PC-9 (cell line): Measurements from ENCODE around the gene GAGE1.

Experiments
- EZH2 ChIP-seq: fragments of 200-600 bp; sonication (generic); IDR thresholded peaks from 2 replicates; pipeline ENCODE4 v1.8.0; 2017; ENCODE audit warnings: antibody characterized with exemption, low read depth
- TF ChIP-seq, protein P1 (sequence below): fragments of 200-600 bp; sonication (generic); conservative IDR thresholded peaks from 2 replicates; pipeline ENCODE4 v1.6.1; 2017; ENCODE audit warnings: mixed run types, antibody characterized with exemption, mild to moderate bottlenecking, moderate library complexity

GRCh38 chrX:49627086-49627777 lies 28.4 kb downstream of the GAGE1 start:
- TF ChIP-seq, protein P1, sequence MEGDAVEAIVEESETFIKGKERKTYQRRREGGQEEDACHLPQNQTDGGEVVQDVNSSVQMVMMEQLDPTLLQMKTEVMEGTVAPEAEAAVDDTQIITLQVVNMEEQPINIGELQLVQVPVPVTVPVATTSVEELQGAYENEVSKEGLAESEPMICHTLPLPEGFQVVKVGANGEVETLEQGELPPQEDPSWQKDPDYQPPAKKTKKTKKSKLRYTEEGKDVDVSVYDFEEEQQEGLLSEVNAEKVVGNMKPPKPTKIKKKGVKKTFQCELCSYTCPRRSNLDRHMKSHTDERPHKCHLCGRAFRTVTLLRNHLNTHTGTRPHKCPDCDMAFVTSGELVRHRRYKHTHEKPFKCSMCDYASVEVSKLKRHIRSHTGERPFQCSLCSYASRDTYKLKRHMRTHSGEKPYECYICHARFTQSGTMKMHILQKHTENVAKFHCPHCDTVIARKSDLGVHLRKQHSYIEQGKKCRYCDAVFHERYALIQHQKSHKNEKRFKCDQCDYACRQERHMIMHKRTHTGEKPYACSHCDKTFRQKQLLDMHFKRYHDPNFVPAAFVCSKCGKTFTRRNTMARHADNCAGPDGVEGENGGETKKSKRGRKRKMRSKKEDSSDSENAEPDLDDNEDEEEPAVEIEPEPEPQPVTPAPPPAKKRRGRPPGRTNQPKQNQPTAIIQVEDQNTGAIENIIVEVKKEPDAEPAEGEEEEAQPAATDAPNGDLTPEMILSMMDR = no peak
- TF ChIP-seq EZH2 = no peak
